ENCODE results near the gene KRT85. TPM values are rescaled to one million over a fixed set of nuclear protein-coding genes. Genes with fewer than 3 reads are reported as not detected.

KRT85 gene
- total RNA-seq, 1 donor from 2014 or later = not detected

DNA sequence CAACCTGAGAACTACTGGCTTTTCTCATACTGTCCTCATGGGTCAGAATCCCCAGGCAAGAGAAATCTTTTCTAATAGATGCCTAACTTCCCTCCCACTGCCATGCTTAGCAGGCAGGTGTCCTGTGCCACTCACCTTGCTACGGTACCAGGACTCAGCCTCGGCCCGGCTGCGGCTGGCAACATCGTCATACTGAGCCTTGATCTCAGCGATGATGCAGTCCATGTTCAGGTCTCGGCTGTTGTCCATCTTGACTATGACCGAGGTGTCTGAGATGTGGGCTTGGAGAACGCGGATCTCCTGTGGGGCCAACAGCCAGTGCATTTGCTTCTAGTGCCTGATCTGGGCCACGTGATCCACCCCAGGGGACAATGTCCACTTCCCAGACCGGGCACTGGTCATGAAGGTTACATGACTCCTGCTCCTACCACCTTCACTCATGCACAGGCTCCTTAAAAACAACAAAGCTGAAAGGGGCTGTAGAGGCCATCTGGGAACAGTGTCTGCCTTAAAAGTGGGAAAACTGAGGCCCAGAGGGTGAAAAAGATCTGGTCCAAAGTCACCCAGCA is 4.1 kb downstream of the KRT85 start:
- DNase-seq (ENCODE audit: low read depth) = no peak
- Histone ChIP-seq H3K27me3 (ENCODE audit: control insufficient read depth, insufficient read depth, low read length) (peaks cover 15% of the 10 kb centered on the region), H3K4me3 (ENCODE audit: low read depth, low read length) (no peak overlapping the region), H3K36me3 (ENCODE audit: control insufficient read depth, insufficient read depth, low read length) (no peaks in the 10 kb centered on the region)
- TF ChIP-seq CTCF (IDR thresholded peaks at IDR 0.05; ENCODE audit: insufficient read depth, low read length, poor library complexity, severe bottlenecking) = no peak

DNA sequence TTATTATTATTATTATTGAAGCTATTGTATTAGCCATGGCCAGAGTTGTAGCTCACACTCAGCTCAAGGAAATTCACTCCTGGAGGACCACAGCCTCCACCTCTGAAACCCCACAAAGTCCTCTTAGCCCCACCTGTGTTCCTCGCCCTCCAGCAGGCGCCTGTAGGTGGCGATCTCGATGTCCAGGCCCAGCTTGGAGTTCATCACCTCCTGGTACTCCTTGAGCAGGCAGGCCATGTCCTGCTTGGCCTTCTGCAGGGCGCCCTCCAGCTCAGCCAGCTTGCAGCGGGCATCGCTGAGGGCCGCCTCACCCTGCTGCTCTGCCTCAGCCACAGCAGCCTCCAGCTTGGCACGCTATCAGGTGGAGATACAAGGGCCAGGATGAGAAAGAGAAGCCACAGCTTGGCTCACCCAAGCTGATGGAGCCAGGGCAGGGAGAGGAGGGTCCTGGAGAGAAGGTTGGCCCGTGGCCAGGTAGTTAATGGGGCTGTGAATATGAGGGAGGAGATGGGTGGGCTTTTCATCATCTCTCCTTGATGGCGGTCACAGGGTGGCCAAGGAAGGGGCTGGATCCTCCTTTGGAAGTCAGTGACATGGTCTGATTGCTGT is 5.1 kb downstream of the KRT85 start:
- no peaks in the 10 kb centered on the region for H3K36me3 ChIP-seq (ENCODE audit: control insufficient read depth, insufficient read depth, low read length)
- peak; percentile 16 for TF ChIP-seq CTCF (IDR thresholded peaks at IDR 0.05; ENCODE audit: insufficient read depth, low read length, poor library complexity, severe bottlenecking)
- no peak for DNase-seq (ENCODE audit: low read depth)
- peaks cover 14% of the 10 kb centered on the region for H3K27me3 ChIP-seq (ENCODE audit: control insufficient read depth, insufficient read depth, low read length)
- H3K4me3 ChIP-seq (ENCODE audit: low read depth, low read length) = no peak overlapping the region

DNA sequence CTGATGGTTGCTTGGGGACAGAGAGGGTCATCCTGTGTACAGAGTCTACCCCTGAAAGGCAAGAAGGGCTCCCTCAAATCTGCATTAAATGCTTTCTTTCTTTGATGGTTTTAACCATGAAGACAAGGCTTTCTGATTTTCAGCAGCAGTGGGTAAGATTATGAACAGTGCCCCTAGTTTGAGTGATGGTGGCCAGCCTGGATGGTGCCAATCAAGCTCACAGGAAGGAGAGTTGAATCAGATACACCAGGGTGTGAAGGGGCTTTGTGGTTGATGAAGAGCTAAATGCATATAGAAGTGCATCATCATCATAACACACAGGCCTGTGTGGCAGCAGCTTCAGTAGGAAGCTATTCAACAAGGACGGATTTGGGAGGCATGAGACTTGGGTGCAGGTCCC is 5.7 kb downstream of the KRT85 start:
- no peak for DNase-seq (ENCODE audit: low read depth)
- Histone ChIP-seq H3K27me3 (ENCODE audit: control insufficient read depth, insufficient read depth, low read length) (peaks cover 9% of the 10 kb centered on the region), H3K4me3 (ENCODE audit: low read depth, low read length) (no peak overlapping the region), H3K36me3 (ENCODE audit: control insufficient read depth, insufficient read depth, low read length) (no peaks in the 10 kb centered on the region)
- TF ChIP-seq CTCF (IDR thresholded peaks at IDR 0.05; ENCODE audit: insufficient read depth, low read length, poor library complexity, severe bottlenecking) = no peak

DNA sequence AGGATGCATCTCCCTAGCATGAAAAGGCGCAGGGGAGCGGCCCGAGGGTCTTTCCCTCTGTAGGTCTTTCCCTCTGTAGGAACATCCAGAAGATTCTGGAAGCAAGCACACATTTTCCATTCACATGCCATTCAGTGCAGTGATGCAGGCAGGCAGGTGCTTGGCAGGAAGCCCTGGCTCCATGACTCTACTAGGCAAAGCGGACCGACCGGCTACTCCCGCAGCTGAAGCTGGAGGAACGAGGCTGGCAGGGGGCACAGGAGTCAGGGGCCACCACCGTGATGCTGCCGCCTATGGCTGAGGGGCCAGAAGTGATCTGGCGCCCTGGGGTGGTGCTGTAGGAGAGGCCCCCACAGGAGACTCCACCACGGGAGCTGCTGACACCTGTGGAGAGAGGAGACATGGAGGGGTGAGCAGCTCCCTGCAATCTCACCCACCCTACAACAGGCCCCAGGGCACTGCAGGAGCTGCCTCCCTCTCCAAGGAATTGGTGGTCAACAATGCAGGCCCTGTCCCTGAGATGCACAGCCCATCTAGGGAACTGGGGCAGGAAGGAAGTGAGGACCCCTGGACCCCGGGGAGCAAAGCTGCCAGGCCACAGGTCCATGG is 6.5 kb downstream of the KRT85 start:
- H3K27me3 ChIP-seq (ENCODE audit: control insufficient read depth, insufficient read depth, low read length) = peaks cover 8% of the 10 kb centered on the region
- H3K36me3 ChIP-seq (ENCODE audit: control insufficient read depth, insufficient read depth, low read length) = no peaks in the 10 kb centered on the region
- DNase-seq (ENCODE audit: low read depth) = no peak
- TF ChIP-seq CTCF (IDR thresholded peaks at IDR 0.05; ENCODE audit: insufficient read depth, low read length, poor library complexity, severe bottlenecking) = no peak
- no peak overlapping the region for H3K4me3 ChIP-seq (ENCODE audit: low read depth, low read length)

DNA sequence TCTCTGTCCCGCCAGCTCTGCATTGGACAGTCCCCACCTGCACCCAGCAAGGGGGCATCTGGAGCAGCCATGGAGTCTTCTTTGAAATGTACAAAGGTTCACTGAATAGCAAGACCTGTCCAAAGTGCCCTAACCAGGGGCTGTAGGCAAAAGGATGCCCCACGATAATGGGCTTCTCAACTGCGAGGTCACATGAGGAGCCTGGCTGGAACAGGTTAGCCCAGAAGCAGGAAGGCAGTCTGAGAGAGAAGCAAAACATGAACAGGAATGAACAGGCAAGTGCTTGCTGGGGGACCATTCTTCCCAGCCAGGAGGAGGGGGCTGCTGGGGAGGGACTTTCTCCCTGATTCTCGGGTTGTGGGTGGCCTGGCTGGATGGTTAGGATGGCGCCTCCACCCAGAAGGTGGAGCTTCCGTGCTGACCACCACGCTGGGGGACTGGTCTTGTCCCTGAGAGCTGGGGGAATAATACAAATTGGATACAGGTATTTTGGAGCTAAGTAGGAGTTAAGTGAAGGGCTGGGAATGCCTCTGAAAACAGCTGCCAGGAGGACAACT is 7.1 kb downstream of the KRT85 start:
- H3K4me3 ChIP-seq (ENCODE audit: low read depth, low read length) = no peak overlapping the region
- no peak for TF ChIP-seq CTCF (IDR thresholded peaks at IDR 0.05; ENCODE audit: insufficient read depth, low read length, poor library complexity, severe bottlenecking)
- no peaks in the 10 kb centered on the region for H3K36me3 ChIP-seq (ENCODE audit: control insufficient read depth, insufficient read depth, low read length)
- H3K27me3 ChIP-seq (ENCODE audit: control insufficient read depth, insufficient read depth, low read length) = peaks cover 10% of the 10 kb centered on the region
- DNase-seq (ENCODE audit: low read depth) = no peak
